GM19238 (cell line): ENCODE data around the gene APMAP.
"Not testable (repeated sequence)": the region's sequence is repeated elsewhere in the genome, so short reads cannot be mapped to it uniquely, and the experiment has no call there.

ENCODE experiments used
- DNase-seq: peaks from one replicate; pipeline ENCODE4 v3.0.0; 2011; ENCODE audit warnings: low spot score; ENCODE audit not compliant: insufficient read length

APMAP gene

GRCh38 chr20:24953621-24954133 is 38.9 kb downstream of the APMAP start:
- no peak for DNase-seq

- no peak for DNase-seq
Observed at GRCh38 chr20:24953209-24953575, 39.4 kb downstream of the APMAP start.

GRCh38 chr20:24952376-24953208 is 40.0 kb downstream of the APMAP start:
- no peak for DNase-seq

- DNase-seq: no peak
Observed at GRCh38 chr20:24951536-24952083, 40.9 kb downstream of the APMAP start.

GRCh38 chr20:24950836-24951525 is 41.6 kb downstream of the APMAP start:
- no peak for DNase-seq

DNA sequence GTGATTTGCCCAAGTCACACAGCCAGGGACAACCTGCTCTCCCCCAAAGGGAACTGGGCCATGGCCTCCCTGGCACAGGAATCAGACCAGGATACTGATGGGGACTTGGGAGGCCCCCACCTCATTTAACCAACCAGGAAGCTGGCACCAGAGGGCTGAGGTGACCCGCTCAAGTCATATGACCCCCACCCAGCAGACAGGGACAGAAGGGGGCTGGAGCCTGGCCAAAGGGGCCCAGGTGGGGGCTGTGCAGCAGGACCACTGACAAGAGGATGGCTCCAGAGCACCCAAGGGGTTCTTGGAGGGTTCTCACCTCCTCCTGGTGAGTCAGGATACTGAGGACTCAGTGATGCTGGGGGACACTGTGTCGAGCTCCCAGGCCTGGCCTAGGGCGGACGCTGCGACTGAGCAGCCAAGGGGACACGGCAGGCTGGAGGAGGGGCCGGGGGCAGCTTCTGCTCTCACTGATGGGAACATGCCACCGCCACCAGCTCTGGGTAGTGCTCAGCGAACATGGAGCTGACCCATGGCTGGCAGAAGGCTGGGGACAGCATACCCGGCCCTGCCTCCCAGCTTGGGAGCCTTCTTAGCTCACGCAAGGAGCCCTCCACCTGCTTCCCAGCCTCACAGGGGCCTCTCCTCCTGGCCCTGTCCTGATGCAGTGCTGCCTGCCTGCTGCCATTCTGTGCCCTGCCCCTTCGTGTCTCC is 42.3 kb downstream of the APMAP start:
- DNase-seq: no peak

GRCh38 chr20:24949756-24950127 is 42.8 kb downstream of the APMAP start:
- DNase-seq: no peak

GRCh38 chr20:24948939-24949679 is 43.4 kb downstream of the APMAP start, which contains the start of gene CST7:
CST7 (plus strand) TSS chr20:24949269; CDS start chr20:24949506, 237 bp downstream.
- no peak for DNase-seq

GRCh38 chr20:24948396-24948938 is 44.1 kb downstream of the APMAP start:
- DNase-seq: not testable (repeated sequence)

- not testable (repeated sequence) for DNase-seq
Observed at GRCh38 chr20:24946376-24946775, 46.2 kb downstream of the APMAP start.

GRCh38 chr20:24943731-24944130 is 48.8 kb downstream of the APMAP start:
- DNase-seq: no peak

- no peak for DNase-seq
Observed at GRCh38 chr20:24943196-24943595, 49.4 kb downstream of the APMAP start.

DNA sequence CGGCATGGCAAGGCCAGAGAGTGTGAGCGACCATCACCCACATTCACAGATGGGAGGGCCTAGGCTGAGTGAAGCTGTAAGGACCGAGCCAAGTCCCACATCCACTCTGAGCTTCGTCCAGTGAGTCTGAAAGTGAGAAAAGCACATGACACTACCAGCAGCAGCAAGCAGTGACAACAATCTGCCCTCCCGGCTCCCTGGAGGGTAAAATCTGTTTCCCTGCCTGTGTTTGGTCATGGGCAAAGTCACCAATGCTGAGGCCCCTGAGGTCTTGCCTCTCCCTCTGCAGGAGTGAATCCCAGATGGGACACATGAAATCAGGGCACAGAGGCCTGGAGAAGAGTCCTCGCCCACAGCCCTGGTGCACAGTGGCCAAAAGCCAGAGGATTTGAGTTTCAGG is 49.9 kb downstream of the APMAP start:
- no peak for DNase-seq

- DNase-seq: no peak
Observed at GRCh38 chr20:24939036-24939435, 53.5 kb downstream of the APMAP start.

GRCh38 chr20:24938498-24938897 is 54.1 kb downstream of the APMAP start:
- DNase-seq: no peak

DNA sequence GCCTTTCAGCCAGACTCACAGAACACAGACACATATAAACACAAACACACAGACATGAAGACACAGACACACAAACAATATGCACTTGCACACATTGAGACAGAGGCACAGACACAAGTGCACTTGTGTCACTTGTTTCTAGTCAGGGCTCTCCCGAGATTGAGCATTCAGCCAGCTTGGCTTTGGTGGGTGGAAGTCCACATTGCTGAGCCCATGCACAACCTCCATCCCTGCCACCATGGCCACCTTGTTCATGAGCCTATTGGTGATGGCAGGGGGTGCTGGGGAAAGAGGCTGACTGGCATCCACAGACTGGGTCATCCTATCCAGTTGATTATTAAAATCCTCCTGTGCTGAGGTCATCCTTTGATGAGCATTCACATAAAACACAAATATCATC is 55.0 kb downstream of the APMAP start:
- no peak for DNase-seq

GRCh38 chr20:24936526-24937407 is 55.8 kb downstream of the APMAP start:
- DNase-seq: no peak

DNA sequence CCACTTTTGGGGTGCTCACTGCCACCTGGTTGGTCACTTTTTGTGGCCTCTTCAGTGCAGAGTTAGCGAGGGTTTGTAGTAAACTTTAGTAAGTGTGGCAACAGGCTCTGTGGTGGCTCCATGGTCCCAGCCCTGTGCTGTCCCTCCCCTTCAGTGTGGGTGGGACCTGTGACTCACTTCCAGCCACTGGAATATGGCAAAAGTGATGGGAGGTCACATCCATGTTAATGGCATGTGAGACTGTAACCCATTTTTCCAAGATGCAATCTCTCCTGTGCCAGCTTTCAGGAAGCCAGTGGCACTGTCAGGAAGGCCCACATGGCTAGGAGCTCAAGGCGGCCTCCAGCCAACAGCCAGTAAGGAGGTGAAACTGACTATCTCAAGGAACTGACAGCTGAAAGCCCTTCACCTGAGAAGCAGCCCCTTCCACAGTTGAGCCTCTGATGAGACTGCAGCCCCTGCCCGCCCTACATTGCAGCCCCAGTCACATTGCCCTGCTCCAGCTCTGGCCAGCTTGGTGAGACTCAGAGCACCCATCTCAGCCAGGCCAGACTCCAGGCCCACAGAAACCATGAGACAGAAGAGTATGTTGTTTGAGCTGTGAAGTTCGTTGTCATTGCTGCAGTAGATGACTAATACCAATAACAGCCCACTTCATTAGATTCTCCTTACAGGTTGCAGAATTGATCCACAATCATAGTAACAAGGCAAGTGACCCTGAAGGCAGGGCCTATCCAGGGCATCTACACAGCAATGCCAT is 56.6 kb downstream of the APMAP start:
- no peak for DNase-seq

- no peak for DNase-seq
Observed at GRCh38 chr20:24935140-24935539, 57.4 kb downstream of the APMAP start.
